ENCODE measurements around the gene PLK5. TPM values are rescaled to one million over a fixed set of nuclear protein-coding genes. Genes with fewer than 3 reads are reported as not detected.
A peak's percentile ranks its signal among the peaks of the same experiment; 100 is the strongest.
"Not testable (repeated sequence)": the region's sequence is repeated elsewhere in the genome, so short reads cannot be mapped to it uniquely, and the experiment has no call there.

PLK5 gene
- total RNA-seq, 1 donor from 2014 or later, result not detected

DNA sequence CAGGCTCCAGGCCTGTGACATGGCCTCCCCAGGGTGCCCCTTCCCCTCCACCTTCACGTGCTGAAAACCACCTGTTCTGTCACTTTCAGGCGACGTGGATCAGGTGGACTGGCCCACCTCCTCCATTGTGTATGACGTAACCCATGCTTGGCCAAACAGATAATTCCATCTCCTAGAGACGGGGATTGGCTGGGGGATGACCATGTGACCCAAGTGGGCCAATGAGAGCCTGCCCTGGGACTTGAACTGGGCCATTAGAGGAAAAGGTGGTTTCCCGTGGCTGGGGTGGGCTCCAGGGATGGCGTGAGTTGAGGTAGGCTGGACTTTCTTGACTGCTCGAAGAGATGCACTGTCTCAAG lies 7.5 kb upstream of the PLK5 start:
- intact Hi-C loops (cut with DNase I), result no loop called here
- ATAC-seq, result no peak
- no peak for DNase-seq (ENCODE audit: missing footprints)

DNA sequence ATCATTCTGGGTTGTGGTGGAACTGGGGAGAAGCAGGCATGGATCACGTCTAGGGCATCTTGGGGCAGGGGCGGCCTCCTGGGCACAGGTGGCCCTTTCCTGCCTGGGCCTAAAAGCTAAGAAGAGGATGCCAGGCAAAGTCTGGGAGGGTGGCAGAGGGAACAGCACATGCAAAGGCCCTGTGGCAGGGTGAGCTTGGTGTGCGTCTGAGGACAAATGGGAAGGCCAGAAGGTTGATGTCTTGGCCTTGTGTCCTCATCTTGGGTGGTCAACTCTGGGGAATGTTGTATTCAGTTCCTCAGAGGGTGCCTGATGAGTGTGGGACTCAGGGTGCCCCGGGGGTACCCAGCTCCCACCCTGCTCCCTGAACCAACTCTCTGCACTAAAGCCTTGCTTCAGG lies 5.4 kb upstream of the PLK5 start:
- intact Hi-C loops (cut with DNase I), result no loop called here
- DNase-seq (ENCODE audit: missing footprints) (no peak), ATAC-seq (no peak)

DNA sequence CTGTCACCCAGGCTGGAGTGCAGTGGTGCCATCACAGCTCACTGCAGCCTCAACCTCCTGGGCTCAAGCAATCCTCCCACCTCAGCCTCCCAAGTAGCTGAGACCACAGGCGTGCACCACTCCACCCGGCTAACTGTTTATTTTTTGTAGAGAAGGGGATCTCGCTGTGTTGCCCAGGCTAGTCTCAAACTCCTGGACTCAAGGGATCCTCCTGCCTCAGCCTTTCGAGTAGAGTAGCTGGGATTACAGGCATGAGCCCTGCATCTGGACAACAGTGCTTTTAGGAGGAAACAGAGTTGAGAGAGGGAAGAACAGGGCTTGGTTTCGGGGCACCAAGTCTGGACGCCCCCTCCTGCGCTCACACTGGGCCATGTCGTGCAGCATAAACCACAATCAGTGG lies 4.1 kb upstream of the PLK5 start:
- ATAC-seq; intact Hi-C loops (cut with DNase I): not testable (repeated sequence)

DNA sequence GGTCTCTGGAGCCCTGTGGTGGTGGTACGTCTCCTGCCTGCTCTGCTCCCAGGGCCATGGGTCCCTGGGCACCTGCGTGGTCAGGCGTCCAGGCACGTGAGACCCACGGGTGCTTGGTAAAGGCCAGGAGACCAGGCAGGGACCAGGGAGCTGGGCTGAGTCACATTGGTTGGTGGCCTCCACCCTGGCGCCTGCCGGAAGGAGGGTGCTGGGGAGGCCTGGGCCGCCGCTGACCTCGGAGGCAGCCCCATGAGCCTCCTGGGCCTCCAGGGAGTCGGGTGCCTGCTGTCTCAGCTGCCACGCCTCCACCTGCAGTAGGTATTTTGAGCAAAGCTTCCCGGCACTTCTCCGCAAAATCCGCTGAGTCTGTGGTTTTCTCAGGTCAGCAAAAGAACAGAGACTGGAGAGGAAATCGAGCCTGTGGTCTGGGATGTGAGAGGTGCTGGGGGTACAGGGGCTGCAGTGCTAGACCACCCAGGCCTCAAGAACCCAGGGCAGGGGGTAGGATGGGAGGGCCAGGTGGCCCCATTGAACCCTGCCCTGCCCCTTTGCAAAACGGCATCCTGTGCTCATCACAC lies 3.6 kb upstream of the PLK5 start:
- intact Hi-C loops (cut with DNase I), result no loop called here
- ATAC-seq (no peak), DNase-seq (ENCODE audit: missing footprints) (no peak)

More for the DNA sequence above, 4.1 kb upstream of the PLK5 start:
- DNase-seq (ENCODE audit: missing footprints), result not testable (repeated sequence)

DNA sequence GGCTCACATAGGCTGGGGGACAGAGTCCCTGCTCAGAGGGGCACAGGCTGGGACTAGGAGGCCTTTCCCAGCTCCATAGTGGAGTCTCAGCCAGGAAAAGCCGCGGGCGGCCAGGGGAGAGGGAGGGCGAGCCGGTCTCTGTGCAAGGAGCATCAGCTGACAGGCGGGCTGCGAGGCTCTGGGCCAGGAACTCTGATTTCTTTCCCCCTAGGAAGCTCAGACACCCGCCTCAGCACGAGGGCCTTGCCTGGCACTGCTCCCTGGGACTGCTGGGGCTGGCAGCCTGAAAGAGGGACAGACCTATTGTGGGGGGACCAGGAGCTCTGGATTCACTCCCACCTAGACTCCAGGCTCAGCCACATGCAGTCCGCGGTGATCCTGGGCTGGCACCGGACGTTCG lies 2.2 kb upstream of the PLK5 start:
- ATAC-seq (peak; percentile 21), DNase-seq (ENCODE audit: missing footprints) (no peak)
- intact Hi-C loops (cut with DNase I), result no loop called here

DNA sequence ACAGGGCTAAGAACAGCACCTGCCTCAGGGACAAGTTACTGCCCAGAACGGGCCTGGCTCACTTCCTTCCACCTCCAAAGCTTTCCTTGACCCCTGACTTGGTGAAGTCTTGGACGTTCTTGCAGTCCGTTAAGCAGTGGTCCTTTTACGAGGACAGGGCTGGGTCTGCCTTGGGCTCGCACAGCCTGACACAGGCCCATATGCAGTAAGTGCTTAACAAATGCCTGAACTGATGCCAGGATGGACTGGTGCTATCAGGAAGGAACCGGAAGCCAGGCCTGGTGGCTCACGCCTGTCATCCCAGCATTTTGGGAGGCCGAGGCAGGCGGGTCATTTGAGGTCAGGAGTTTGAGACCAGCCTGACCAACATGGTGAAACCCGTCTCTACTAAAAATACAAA lies 1.8 kb upstream of the PLK5 start:
- DNase-seq (ENCODE audit: missing footprints) (no peak), ATAC-seq (no peak)
- intact Hi-C loops (cut with DNase I), result no loop called here

DNA sequence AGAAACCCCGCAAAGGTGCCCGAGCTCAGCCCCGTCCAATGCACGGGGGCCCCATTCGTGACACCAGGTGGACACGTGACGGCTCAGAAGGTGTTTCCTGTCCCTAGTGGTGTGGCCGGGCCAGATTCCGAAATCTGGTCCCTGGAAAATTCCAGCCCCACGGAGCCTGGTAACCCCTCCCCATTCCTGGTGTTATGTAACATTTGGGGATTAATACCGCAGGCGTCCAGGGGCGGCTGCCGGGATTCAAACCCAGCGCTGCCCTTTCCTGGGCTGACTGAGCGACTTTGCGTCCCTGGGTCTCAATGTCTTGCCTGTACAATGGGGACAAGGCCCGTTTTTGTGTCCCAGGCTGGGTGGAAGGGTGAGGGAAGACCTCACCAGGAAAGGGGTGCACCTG lies 1.0 kb upstream of the PLK5 start:
- intact Hi-C loops (cut with DNase I), result no loop called here
- ATAC-seq, result no peak
- no peak for DNase-seq (ENCODE audit: missing footprints)

DNA sequence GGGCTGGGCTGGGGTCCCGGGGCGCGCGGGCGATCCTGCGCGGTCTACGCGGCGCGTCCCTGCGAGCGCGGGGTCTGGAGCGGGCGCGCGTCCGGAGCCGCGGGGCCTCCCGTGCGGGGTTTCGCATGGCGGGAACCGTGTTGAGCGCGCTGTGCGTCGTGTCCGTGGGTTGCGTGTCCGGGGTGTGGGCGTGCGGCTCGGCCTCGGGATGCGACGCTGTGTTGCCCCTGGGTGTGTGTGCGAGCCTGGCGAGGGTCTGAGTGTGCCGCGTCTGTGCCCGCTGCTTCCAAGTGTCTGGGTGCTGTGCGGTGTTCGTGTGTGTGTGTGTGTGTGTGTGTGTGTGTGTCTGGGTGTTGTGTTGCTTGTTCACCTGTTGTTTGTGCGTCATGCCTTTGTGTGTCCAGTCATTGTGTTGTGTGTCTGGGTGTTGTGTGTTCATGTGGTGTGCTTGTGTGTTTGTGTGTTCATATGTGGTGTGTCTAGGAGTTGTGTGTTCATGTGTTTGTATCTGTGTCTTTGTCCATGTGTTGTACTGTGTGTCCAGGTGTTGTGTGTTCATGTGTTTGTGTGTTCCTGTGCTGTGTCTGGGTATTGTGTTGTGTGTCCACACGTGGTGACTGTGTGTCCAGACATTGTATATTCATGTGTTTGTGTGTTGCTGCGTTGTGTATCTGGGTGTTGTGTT lies 552 bp downstream of the PLK5 start:
- intact Hi-C loops (cut with DNase I), result no loop called here

DNA sequence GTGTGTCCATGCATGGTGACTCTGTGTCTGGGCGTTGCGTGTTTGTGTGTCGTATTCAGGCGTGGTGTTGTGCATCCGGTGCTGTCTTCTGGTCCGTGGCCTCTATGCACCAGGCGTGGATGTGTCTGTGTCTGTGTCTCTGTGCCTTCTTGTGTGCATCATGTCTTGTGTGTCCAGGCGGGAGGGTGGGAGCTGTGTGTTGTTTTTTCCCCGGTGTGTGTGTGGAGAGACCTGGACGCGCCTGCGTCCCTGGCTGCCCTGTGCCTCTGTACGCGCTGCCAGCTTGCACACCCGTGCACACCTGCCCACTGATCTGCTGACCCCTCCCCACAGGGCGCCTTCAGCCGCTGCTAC lies 1.1 kb downstream of the PLK5 start:
- ATAC-seq (no peak), DNase-seq (ENCODE audit: missing footprints) (no peak)
- intact Hi-C loops (cut with DNase I), result no loop called here

More for the DNA sequence above, 552 bp downstream of the PLK5 start:
- DNase-seq (ENCODE audit: missing footprints), result no peak
- no peak for ATAC-seq

DNA sequence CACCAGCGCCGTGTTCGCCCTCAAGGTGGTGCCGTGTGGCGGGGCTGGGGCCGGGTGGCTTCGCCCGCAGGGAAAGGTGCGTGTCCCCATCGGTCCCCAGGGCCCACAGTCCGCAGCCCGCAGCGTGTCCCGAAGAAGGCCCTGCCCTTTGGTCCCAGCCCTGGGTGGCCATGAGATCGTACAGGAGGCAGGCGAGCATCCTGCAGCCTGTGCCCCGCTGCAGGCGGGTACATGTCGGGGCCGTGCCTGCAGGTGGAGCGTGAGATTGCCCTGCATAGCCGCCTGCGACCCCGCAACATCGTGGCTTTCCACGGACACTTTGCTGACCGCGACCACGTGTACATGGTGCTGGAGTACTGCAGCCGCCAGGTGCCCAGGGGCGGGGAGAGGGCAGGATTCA lies 1.5 kb downstream of the PLK5 start:
- DNase-seq (ENCODE audit: missing footprints), result no peak

DNA sequence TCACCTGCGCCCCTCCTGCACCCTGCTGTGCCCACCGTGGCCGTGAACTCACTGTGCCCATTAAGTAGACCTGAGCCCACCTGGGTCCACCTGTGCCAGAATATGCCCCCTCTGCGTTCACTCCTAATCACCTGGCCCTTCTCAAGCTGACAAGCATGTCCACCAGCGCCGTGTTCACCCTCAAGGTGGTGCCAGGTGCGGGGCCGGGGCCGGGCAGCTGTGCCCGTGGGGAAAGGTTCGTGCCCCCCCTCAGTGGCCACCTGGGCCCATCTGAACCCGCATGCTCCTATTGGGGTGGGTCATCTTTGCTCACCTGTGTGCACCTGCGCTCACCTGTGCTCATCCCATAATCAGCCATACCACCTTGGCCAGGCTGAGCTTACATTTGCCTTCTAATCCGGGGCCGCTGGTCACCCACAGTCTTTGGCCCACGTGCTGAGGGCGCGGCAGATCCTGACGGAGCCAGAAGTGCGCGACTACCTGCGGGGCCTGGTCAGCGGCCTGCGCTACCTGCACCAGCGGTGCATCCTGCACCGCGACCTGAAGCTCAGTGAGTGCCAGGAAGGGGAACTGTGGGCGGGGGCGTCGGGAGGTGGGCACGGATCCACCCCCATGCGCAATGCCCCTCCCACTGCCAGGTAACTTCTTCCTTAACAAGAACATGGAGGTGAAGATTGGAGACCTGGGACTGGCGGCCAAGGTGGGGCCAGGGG lies 2.3 kb downstream of the PLK5 start:
- DNase-seq (ENCODE audit: missing footprints), result no peak
- ATAC-seq, result no peak
- intact Hi-C loops (cut with DNase I), result no loop called here

More for the DNA sequence above, 1.5 kb downstream of the PLK5 start:
- intact Hi-C loops (cut with DNase I), result no loop called here
- ATAC-seq, result no peak

DNA sequence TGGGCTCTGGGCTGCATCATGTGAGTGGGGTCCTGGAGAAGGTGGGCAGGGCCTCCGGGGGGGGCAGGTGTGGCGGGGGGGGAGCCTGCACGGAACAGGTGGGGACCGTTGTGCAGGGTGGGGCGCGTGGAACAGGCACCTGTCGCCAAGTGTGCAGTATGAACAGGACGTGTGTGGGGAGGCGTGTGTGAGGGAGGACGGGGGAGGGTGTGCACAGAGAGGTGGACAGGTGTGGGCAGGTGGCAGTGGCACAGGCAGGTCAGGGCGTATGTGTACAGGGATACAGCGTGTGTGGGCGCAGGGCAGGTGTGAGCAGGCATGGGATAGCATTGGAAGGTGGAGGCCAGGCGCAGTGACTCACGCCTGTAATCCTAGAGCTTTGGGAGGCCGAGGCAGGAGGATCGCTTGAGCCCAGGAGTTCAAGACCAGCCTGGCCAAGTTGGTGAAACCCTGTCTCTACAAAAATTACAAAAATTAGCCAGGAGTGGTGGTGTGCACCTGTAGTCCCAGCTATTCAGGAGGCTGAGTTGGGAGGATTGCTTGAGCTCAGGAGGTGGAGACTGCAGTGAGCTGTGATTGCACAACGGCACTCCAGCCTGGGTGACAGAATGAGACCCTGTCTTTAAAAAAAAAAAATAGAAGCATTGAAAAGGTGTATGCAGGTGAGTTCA lies 3.2 kb downstream of the PLK5 start:
- DNase-seq (ENCODE audit: missing footprints) (no peak), ATAC-seq (no peak)
- intact Hi-C loops (cut with DNase I), result no loop called here

DNA sequence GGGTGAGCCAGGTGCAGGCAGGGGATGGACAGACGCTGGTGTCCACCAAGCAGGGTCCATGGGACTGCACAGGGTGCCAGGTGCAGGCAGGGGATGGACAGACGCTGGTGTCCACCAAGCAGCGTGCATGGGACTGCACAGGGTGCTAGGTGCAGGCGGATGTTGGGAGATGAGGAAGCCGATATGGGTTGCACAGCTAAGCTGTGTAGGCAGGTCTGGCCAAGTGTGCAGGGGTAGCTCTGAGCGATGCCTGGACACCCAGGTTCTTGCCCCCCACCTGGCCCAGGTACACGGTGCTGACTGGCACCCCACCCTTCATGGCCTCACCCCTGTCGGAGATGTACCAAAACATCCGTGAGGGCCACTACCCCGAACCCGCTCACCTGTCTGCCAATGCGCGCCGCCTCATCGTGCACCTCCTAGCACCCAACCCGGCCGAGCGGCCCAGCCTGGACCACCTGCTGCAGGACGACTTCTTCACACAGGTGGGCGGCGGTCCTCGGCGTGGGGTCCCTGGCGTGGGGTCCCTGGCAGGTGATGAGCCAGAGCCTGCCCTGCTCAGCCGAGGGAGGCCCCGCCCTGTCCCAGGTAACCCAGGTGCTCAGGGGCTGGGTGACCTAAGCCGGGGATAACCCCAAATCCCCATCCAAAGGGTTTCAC lies 3.9 kb downstream of the PLK5 start:
- no peak for ATAC-seq
- intact Hi-C loops (cut with DNase I), result no loop called here

DNA sequence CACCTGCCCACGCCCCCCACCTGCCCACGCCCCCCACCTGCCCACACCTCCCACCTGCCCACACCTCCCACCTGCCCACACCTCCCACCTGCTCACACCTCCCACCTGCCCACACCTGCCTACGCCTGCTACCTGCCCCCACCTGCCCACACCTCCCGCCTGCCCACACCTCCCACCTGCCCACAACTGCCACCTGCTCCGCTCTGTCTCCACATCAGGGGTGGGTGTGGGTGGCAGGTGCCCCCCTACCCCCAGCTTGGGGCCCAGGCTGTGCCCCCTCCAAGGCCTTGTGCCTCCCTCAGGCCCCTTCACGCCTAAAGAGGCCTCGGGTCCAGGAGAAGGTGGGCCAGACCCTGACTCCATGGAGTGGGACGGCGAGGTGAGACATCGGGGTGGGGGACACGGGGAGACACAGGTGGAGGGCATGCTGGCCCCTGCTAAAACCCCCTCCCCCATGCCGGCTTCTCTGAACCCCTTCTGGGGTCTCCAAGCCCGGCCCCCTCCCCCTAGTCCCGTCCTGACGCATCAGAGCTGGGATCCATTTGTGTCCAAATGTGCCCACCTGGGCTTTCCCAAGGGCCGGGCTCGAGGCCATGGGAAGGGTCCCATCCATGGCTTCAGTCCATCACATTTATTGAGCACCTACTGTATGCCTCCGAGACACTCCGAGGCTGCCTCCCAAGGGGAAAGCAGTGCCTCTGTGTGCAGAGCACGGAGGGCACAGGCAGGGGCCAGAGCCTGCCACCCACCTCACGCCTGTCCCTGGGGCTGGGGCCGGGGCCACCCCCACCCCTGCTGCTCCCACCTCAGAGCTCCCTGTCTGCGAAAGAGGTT lies 4.9 kb downstream of the PLK5 start:
- intact Hi-C loops (cut with DNase I), result no loop called here
- no peak for ATAC-seq
- no peak for DNase-seq (ENCODE audit: missing footprints)

More for the DNA sequence above, 3.9 kb downstream of the PLK5 start:
- no peak for DNase-seq (ENCODE audit: missing footprints)

DNA sequence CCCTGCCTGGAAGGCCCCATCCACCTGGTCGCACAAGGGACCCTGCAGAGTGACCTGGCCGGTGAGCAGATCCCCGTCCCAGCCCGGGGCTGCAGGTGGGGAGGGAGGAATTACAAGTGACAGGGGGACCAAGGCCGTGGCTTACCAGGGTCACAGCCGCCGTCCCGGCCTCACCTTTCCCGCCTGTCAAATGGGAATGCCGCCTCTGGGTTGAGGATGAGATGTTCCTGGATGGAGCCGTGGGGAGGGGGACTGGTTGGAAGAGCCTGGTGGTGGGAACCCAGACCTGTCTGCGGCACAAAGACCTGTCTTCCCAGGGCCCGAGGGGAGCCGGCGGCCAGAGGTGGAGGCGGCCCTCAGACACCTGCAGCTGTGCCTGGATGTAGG lies 5.5 kb downstream of the PLK5 start:
- ATAC-seq (no peak), DNase-seq (ENCODE audit: missing footprints) (no peak)
- intact Hi-C loops (cut with DNase I), result no loop called here

DNA sequence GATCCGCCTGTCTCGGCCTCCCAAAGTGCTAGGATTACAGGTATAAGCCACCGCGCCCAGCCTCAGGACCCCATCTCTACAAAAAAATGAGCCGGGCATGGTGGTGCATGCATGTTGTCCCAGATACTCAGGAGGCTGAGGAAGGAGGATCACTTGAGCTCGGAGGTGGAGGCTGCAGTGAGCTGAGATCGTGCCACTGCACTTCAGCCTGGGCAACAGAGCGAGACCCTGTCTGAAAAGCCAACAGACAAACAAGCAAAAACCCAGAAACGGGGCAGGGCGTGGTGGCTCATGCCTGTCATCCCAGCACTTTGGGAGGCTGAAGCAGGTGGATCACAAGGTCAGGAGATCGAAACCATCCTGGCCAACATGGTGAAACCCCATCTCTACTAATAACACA lies 7.0 kb downstream of the PLK5 start:
- ATAC-seq; DNase-seq (ENCODE audit: missing footprints); intact Hi-C loops (cut with DNase I): not testable (repeated sequence)

DNA sequence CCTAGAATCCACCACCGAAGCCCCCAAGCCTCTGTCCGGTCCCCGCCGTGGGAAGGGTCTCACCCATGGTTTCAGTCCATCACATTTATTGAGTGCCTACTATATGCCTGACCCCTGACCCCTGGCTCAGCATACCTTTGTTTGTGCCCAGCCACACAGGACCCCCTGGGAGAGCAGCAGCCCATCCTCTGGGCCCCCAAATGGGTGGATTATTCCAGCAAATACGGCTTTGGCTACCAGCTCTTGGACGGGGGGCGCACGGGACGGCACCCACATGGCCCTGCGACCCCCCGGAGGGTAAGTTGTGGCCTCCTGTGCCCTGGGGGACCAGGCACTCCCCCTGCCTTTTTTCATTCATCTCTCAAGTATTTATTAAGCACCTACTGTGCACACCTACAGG lies 7.7 kb downstream of the PLK5 start:
- ATAC-seq, result no peak
- intact Hi-C loops (cut with DNase I), result no loop called here
- no peak for DNase-seq (ENCODE audit: missing footprints)

DNA sequence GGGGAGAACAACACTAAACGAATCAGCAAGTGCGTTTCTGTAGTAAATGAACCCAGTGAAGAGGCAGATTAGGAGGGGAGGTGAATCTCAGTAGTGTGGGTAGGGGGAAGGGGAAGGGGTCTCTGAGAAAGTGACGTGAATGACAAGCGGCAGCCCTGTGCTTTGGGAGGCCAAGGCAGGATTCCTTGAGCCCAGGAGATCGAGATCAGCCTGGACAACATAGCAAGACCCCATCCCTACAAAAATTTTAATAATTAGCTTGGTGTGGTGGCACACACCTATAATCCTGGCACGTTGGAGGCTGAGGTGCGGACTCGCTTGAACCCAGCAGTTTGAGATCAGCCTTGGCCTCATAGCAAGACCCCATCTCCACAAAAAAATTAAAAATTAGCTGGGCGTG lies 8.1 kb downstream of the PLK5 start:
- ATAC-seq, result no peak
- intact Hi-C loops (cut with DNase I), result no loop called here
- no peak for DNase-seq (ENCODE audit: missing footprints)

Data from Right ventricle myocardium inferior (tissue), 1 donor.